Thyroid gland (tissue), 4 donors: ENCODE results near the gene CLN3.

Experiments
- POLR2A ChIP-seq, 2 donors: fragments of 450-650 bp; IDR thresholded peaks; one replicate each; pipeline ENCODE4 v1.6.1; 2017; ENCODE audit warnings: antibody characterized with exemption in 2 of 2, mild to moderate bottlenecking in 2 of 2, moderate library complexity in 1 of 2
- TF ChIP-seq, protein P1 (sequence below), 6 experiments: fragments of 200-600 bp in 3 of 6; fragments of 450-650 bp in 3 of 6; sonication (generic) in 3 of 6; IDR thresholded peaks; one replicate each; pipeline ENCODE4 v1.5.1; 2016 to 2019; ENCODE audit warnings: antibody characterized with exemption in 6 of 6, mild to moderate bottlenecking in 2 of 6, inconsistent platforms in 1 of 6, moderate library complexity in 1 of 6

DNA sequence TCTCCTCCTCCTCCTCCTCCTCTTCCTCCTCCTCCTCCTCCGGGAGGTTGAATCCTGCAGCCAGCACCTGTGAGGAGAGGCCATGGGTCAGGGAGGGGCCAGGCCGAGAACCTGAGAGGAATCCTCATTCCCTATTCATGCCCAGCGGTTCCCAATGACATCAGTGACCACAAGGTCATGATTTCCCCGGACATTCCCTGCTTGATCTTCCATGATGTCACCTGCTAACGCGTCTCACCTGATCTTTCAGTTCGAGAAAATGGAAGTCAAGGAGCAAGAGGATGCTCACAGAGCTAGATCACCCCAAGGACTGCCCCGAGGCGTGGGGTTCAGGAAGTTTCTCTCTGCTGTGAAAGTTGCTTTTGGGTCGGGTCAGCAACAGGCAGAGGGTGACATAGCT, 8.0 kb upstream of the CLN3 start:
- TF ChIP-seq, protein P1, sequence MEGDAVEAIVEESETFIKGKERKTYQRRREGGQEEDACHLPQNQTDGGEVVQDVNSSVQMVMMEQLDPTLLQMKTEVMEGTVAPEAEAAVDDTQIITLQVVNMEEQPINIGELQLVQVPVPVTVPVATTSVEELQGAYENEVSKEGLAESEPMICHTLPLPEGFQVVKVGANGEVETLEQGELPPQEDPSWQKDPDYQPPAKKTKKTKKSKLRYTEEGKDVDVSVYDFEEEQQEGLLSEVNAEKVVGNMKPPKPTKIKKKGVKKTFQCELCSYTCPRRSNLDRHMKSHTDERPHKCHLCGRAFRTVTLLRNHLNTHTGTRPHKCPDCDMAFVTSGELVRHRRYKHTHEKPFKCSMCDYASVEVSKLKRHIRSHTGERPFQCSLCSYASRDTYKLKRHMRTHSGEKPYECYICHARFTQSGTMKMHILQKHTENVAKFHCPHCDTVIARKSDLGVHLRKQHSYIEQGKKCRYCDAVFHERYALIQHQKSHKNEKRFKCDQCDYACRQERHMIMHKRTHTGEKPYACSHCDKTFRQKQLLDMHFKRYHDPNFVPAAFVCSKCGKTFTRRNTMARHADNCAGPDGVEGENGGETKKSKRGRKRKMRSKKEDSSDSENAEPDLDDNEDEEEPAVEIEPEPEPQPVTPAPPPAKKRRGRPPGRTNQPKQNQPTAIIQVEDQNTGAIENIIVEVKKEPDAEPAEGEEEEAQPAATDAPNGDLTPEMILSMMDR (IDR thresholded peaks at IDR 0.05): no peak
- TF ChIP-seq POLR2A (IDR thresholded peaks at IDR 0.05): no peak
